CD4-positive, alpha-beta T cell treated with Interleukin-6 at 100 ng/mL for 8 hours (primary cell): ENCODE data around the gene CACNA1B.
"Not testable (repeated sequence)": the region's sequence is repeated elsewhere in the genome, so short reads cannot be mapped to it uniquely, and the experiment has no call there.

Source experiments
- DNase-seq: peaks from one replicate; pipeline ENCODE4 v3.0.0-alpha.2; 2020; ENCODE audit warnings: mixed read lengths, low spot score

CACNA1B gene

GRCh38 chr9:138143491-138143890 is 265.9 kb downstream of the CACNA1B start:
- DNase-seq = not testable (repeated sequence)

- DNase-seq = not testable (repeated sequence)
Observed at GRCh38 chr9:138147556-138147955, 270.0 kb downstream of the CACNA1B start.

GRCh38 chr9:138149672-138150656 is 272.4 kb downstream of the CACNA1B start:
- DNase-seq = peak; percentile 25

DNA sequence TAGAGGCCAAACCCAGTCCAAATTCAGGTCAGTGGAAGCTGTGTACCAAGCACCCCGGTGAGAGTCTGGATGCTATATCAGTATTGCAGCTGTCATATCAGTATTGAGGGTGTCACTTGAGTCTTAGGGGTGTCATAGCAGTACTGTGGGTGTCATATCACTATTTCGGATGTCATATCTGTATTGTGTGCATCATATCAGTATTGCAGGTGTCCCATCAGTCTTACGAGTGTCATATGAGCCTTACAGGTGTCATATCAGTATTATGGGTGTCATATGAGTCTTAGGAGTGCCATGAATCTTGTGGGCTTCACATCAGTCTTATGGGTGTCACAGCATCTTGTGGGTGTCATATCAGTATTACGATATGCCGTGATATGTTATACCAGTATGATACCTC is 278.2 kb downstream of the CACNA1B start:
- not testable (repeated sequence) for DNase-seq

DNA sequence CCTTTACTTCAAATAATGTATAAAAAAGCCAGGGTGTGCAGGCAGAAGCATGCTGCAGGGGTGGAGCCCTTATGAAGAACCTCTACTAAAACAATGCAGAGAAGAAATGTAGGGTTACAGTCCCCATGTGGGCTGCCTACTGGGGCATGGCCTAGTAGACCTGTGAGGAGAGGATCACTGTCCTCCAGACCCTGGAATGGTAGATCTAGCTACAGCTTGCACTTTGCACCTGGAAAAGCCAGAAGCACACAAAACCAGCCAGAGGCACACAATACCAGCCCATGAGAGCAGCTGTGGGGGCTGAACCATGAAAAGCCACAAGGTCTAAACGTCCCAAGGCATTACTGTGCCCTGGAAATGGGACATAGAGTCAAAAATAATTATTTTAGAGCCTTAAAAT is 289.2 kb downstream of the CACNA1B start:
- not testable (repeated sequence) for DNase-seq
